Adipose tissue (tissue), 3 donors: ENCODE results near the gene CHKA. TPM values are rescaled to one million over a fixed set of nuclear protein-coding genes. Genes with fewer than 3 reads are reported as not detected.

Source experiments
- H3K27ac ChIP-seq: one replicate; pipeline ENCODE4 v1.5.1; 2013; ENCODE audit warnings: low read depth, low read length
- WGBS, 3 donors: extraction: QIAGEN DNeasy Blood & Tissue Kit; methylation state at CpG; one replicate each; pipeline ENCODE4 v1.1.7; 2013; 5-methylcytosine and 5-hydroxymethylcytosine counted together
- polyA plus RNA-seq, 3 donors: library from polyadenylated mRNA; stranded (reverse); fragments of 200-250 nt; gene quantifications; one replicate each; pipeline ENCODE4 v1.2.3, GENCODE V29; 2013
- donor health status: healthy with polysubstance abuse.
- donor health status: Bipolar disorder and iron deficiency.
- donor health status: healthy.

CHKA gene
- polyA plus RNA-seq, 3 donors, result 14.3 to 16.4 (median 16.0) TPM

DNA sequence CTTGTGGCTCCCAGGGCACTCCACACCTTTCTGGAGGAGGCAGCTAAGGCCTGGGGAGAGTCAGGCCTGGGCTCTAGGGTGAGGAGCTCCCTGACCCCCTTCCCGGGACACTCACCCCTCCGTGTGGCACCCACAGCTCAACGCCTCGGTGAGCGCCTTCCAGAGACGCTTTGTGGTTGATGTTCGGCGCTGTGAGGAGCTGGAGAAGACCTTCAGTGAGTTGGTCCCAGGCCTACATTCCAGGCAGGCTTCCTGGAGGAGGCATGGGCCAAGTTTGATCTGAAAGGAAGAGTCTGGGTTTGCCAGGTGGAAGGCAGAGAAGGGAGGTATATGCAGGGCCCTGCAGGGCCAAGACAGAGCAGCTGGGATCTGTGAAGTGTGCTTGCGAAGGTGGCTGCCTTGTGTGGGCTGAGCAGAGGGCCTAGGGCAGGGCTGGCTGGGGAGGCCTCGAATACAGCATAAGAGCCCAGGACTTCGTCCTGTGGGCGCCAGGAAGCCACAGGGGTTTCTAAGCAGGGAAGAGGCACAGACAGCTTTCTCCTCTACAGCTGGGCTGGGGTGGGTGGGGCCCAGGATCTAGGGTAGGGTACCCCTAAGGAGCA, 79.5 kb downstream of the CHKA start:
- H3K27ac ChIP-seq, result no peak overlapping the region
- WGBS, 3 donors, result 56 to 85% (median 80%) methylated on average over 12 of the region's 12 CpGs

GRCh38 chr11:68040957-68041591, 80.1 kb downstream of the CHKA start:
- peak overlapping the region; percentile 84 for H3K27ac ChIP-seq
- 42 to 82% (median 81%) methylated on average over 23 of the region's 23 CpGs for WGBS, 3 donors

- H3K27ac ChIP-seq, result peak overlapping the region; percentile 84
- 2 to 8% (median 5%) methylated on average over 22 of the region's 22 CpGs for WGBS, 3 donors
Measured at GRCh38 chr11:68040101-68040956, 80.9 kb downstream of the CHKA start.

DNA sequence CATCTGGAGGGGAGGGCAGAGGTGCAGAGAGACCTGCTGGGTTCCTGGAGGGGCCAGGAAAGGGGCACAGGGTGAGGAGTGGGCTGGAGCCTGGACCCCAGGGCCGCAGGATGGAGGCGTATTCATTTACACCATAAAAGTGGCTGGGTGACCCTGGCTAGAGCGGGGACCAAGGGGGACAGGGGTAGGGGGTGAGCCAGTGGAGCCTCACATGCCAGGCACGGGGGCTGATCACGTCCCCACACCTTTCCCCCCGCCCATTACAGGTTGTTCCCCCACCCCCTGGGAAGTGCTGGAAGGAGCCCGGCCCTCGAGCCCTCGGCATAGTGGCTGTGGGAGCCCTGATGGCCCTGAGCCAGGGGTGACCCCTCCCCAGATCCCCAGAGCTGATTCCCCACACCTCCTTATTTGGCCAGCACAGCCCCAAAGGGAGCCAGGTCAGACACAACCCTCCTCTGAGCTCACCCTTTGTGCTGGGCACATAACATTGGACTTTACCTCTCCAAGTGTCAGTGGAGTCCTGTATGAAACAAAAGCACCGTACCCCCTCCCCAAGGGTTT, 81.6 kb downstream of the CHKA start:
- 14 to 19% (median 15%) methylated on average over 8 to 10 of the region's 10 CpGs for WGBS, 3 donors
- H3K27ac ChIP-seq, result peak overlapping the region; percentile 84

- H3K27ac ChIP-seq, result peak within 1 kb of the TSS; percentile 84
- WGBS, 3 donors, result 3 to 5% (median 3%) methylated on average over 44 to 50 of the region's 51 CpGs
Measured at GRCh38 chr11:68038718-68039525, 82.3 kb downstream of the CHKA start, which contains the start of gene TCIRG1. TCIRG1 (plus strand) TSS chr11:68039025; CDS start chr11:68041272, 2,247 bp downstream.

DNA sequence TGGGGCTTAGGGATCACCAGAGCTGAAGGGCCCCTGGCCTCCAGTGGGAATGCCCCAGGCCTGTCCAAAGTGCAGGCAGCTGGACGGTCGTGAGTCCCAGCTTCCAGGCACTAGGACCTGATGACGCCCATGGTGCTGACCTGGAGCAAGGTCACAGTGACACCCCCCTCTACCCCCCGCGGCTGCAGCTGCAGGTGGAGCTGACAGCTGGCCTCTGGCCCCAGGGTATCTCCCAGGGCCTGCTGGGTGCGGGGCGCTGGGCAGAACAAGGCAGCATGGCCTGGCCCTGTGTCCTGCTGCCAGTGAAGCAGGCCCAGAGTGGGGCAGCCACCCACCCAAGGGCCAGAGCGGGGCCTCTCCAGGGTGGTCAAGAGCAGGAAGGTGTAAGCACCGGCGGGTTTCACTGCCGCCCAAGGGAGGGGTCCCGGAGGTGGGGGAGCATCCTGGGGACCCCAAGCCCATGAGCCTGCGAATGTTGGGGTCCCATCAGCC, 82.9 kb downstream of the CHKA start:
- WGBS, 3 donors, result 10 to 47% (median 36%) methylated on average over 13 of the region's 13 CpGs
- H3K27ac ChIP-seq, result peak overlapping the region; percentile 30

GRCh38 chr11:68037411-68038225, 83.6 kb downstream of the CHKA start:
- 49 to 81% (median 74%) methylated on average over 20 of the region's 20 CpGs for WGBS, 3 donors
- peak overlapping the region; percentile 30 for H3K27ac ChIP-seq

DNA sequence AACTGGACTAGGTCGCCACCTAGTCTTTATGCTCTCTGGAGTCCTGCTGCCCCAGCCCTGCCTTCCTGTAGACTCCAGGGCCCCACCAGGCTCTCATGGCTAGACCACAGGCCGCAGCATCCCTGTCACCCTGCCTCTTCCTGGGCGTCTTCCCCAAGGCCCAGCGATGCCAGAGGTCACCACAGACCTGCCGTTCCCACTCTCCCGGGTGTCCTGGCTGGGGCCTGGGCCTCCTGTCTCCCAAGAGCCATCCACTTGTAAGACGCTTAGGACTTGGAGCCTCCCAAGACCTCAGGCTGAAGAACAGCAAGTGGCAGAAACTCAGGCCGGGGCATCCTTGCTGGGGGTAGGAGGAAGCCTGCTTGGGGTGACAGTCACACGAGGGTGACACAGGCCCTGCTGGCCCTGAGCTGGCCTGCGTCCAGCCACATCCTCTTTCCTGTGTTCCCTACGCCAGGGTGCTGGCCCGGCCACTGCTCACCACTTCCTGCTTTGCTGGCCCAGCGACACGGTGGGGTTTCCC, 84.4 kb downstream of the CHKA start:
- 34 to 58% (median 39%) methylated on average over 14 of the region's 14 CpGs for WGBS, 3 donors
- H3K27ac ChIP-seq, result peak overlapping the region; percentile 48

DNA sequence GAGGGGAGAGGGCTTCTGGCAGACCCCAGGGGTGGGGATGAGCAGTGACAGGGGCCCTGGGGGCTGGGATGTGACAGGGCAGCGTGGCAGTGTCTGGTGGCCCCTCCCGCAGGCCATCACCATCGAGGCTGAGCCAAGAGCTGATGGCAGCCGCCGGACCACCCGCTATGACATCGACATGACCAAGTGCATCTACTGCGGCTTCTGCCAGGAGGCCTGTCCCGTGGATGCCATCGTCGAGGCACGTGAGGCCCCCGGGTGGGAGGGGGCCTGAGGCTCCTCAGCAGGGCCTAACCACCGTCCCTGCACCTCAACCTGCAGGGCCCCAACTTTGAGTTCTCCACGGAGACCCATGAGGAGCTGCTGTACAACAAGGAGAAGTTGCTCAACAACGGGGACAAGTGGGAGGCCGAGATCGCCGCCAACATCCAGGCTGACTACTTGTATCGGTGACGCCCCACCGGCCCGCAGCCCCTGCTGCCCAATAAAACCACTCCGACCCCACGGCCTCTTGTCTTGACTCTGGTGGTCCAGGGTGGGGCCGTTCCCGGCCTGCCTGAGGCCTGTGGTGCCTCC, 85.0 kb downstream of the CHKA start:
- 60 to 84% (median 66%) methylated on average over 27 of the region's 27 CpGs for WGBS, 3 donors
- peak overlapping the region; percentile 48 for H3K27ac ChIP-seq

DNA sequence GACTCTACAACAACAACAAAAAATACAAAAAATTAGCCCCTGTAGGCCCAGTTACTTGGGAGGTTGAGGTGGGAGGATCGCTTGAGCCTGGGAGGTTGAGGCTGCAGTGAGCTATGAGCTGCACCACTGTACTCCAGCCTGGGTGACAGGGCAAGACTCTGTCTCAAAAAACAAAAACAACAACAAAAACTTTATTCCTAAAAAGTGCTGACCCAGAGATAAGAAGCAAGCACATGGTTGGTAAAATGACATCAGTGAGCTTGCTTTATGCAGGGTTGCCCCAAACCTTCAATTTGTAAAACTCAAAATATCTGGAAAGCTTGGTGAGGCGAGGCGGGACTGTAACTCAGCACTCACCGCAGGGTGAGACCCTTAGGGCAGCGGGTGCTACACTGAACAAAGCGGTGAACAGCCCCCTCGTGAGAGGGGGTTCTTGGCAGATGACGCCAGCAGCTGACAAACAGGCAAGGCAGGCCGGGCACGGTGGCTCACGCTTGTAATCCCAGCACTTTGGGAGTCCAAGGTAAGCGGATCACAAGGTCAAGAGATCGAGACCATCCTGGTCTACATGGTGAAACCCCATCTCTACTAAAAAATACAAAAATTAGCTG, 85.8 kb downstream of the CHKA start:
- WGBS, 3 donors, result 88 to 91% (median 88%) methylated on average over 13 of the region's 13 CpGs
- no peak overlapping the region for H3K27ac ChIP-seq

- no peak overlapping the region for H3K27ac ChIP-seq
- WGBS, 3 donors, result 57 to 78% (median 62%) methylated on average over 12 of the region's 12 CpGs
Measured at GRCh38 chr11:68033708-68034045, 87.5 kb downstream of the CHKA start.

DNA sequence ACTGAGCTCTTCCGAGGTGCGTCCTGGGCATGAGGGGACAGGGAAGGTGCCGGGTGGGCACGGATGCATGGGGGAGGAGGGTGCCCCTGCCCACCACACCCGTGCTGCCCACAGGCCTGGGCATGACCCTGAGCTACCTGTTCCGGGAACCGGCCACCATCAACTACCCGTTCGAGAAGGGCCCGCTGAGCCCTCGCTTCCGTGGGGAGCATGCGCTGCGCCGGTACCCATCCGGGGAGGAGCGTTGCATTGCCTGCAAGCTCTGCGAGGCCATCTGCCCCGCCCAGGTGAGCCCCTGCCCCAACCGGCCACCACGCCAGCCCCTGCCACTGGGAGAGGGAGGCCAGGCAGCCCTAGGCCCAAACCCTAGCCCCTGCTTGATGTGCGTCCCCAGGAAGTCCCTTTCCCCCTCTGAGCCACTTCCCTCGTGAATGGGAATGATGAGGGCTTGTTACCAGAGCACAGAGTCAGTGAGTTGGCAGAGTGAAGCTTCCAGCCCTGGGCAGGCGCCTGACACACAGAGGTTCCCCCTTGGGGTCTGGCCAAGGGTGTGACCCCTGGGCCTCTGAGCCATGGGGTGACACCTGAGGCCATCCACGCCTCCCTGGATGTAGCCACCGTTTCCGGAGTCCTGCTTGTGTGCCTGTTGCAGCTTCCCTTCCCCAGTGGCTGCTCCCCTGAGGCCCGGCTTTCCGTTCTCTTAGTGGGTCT, 88.0 kb downstream of the CHKA start:
- 80 to 90% (median 90%) methylated on average over 28 to 29 of the region's 29 CpGs for WGBS, 3 donors
- H3K27ac ChIP-seq, result no peak overlapping the region

DNA sequence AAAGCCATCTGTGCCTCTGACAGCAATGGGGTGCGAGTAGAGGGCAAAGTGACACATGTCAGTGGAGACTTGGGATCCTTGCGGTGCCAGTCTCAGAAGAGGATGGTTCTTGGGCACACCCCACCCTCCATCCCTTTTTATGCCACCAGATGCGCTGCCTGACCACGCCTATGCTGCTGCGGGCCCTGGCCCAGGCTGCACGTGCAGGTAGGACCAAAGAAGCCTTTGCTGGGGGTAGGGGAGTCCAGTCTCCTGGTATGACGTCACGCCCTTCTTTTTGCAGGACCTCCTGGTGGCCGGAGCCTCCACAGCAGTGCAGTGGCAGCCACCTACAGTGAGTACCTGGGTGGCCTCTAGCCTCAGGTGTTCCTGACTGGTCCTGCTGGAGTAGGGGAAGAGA, 89.2 kb downstream of the CHKA start:
- H3K27ac ChIP-seq, result no peak overlapping the region

DNA sequence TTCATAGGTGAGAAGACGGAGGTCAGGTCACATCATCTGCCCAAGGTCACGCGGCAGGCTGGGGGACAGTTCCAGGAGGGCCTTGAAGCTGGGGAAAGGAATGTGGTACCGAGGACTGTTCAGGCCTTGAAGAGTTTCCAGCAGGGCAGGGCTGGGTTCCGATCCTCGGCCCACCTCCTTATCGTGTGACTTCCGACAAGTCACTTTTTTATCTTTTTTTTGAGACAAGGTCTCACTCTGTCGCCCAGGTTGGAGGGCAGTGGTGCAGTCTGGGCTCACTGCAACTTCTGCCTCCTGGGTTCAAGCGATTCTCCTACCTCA, 90.1 kb downstream of the CHKA start:
- WGBS, 3 donors, result 10 to 12% (median 11%) methylated on average over 10 of the region's 10 CpGs
- no peak overlapping the region for H3K27ac ChIP-seq

More for the DNA sequence above, 89.2 kb downstream of the CHKA start:
- 74 to 81% (median 77%) methylated on average over 9 of the region's 9 CpGs for WGBS, 3 donors

DNA sequence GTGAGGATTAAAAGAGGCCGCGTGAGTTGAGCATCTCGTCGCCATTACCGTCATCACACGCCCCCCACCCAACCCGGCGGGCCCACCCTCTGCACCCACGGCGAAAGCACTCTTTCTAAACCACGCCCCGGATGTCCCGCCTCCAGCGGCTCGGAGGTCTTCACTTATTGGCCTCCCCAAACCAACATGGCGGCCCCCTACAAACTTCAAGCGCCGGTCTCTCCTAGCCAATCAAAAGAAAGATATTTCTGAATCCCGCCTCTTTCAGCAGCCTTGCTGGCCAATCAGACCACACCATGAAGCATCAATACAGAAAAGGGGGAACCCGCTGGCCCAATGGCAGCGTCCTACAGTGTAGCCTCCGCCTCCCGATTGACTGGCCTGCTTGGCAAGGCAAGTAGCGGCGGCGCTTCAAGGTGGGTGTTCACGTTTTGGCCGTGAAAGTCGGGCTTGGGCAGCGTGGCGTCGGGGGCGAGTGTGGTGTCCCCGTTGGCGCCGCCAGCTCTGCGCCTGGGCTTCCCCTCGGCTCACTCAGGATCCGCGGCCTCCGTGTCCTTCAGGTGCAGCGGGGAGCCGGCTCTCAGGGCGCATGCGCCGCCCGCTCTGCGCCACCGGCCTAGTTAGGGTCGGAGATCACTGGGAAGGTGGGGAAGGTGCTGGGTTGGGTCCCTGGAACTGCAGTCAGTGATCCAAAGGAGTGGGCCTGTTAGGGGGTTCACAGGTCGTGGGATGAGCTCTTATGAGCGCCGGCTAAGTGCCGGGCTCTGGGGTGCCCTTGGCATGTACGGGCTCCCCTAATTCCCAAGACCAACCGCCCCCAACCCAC, 90.7 kb downstream of the CHKA start, which contains the start of gene NDUFS8:
NDUFS8 (plus strand) TSS at position 364 of the 826 bp plus-strand sequence. CDS start 1,471 bp downstream, outside the sequence.
- WGBS, 3 donors, result 0% methylated on average over 56 of the region's 56 CpGs

More for the DNA sequence above, 90.7 kb downstream of the CHKA start, which contains the start of gene NDUFS8:
- H3K27ac ChIP-seq, result no peak within 1 kb of the TSS
